Activated CD8-positive, alpha-beta memory T cell treated with anti-CD3 and anti-CD28 coated beads for 4 hours (primary cell): ENCODE results near the gene ZBTB46.
"Not testable (repeated sequence)": the region's sequence is repeated elsewhere in the genome, so short reads cannot be mapped to it uniquely, and the experiment has no call there.

ENCODE experiments used
- DNase-seq, 2 donors: peaks; one replicate each; pipeline ENCODE4 v3.0.0-alpha.2; 2020; ENCODE audit warnings: low read depth in 2 of 2

Gene ZBTB46

DNA sequence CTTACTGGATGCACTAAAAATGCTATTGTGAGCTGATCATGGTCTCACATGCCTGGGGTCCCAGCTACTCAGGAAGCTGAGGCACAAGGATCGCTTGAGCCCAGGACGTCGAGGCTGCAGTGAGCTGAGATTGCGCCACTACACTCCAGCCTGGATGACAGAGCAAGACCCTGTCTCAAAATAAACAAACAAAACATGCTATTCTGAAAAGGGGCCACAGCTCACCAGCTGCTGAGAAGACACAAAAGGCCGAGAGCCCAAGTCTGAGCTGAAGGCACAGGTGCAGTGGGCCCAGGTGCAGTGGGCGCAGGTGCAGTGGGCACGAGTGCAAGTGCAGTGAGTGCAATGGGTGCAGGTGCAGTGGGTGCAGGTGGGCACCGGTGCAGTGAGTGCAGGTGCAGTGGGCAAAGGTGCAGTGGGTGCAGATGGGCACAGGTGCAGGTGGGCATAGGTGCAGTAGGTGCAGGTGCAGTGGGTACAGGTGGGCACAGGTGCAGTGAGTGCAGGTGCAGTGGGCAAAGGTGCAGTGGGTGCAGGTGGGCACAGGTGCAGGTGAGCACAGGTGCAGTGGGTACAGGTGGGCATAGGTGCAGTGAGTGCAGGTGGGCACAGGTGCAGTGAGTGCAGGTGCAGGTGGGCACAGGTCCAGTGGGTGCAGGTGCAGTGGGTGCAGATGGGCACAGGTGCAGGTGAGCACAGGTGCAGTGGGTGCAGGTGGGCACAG is 16.0 kb downstream of the ZBTB46 start:
- no peak for DNase-seq

DNA sequence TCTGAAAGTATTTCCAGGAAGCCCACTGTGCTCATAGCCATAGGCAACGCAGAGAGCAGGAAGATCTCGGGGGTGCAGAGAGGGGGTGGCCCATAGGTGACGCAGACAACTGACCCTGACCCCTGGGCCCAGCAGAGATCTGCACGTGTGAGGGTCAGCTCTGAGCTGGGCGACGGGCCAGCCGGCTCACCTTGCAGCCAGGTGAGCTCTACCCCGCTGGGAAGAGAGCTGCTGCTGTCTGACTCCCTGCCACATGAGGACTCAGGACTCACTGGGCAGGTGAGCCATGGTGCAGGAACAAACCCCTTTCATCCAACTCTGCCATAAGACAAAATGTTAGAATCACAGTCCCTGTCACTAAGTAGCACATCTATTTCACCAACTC is 19.6 kb downstream of the ZBTB46 start:
- no peak for DNase-seq

DNA sequence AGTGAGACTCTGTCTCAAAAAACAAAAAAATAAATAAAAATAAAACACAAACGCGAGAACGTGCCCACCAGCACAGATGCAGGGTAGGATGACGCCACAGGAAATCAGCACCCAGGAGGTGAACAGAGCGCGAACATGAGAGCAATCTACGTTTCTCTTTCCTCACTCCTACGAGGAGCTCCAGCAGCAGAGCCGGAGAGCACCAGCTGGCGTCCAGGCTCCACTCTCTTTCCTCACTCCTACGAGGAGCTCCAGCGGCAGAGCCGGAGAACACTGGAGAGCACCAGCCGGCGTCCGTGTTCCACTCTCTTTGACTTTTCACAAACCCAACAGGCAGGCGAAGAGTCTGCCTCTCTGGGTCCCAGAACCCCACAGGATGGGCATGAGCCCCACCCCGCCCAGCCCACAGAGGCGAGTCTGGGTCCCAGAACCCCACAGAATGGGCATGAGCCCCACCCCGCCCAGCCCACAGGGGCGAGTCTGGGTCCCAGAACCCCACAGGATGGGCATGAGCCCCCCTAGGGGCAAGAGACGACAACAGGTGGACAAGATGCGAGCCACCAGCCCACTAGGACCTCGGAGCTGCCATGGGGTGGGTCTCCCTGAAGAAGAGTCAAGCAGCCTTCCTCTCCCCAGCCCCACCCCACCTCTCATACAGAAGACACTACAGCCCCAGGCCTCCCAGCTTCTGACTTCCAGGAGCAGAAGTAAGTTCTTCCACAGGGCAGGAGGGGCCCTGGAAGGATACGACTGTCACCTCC is 20.2 kb downstream of the ZBTB46 start:
- no peak for DNase-seq

DNA sequence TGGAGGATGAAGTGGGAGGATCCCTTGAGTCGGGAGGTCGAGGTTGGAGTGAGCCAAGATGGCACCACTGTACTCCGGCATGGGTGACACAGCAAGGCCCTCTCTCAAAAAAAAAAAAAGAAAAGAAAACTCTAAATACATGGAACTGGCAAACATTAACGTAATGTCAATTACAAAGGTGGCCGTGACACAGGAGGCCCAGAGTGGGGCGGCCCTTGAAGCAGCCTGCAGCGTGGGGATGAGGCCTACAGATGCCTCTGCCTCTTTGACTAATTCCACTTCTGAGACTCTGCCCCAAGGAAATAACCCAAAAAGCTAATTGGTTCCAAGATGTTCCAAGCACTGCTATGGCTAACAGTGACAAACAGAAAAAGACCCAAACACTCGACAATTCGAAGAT is 21.2 kb downstream of the ZBTB46 start:
- DNase-seq = no peak

DNA sequence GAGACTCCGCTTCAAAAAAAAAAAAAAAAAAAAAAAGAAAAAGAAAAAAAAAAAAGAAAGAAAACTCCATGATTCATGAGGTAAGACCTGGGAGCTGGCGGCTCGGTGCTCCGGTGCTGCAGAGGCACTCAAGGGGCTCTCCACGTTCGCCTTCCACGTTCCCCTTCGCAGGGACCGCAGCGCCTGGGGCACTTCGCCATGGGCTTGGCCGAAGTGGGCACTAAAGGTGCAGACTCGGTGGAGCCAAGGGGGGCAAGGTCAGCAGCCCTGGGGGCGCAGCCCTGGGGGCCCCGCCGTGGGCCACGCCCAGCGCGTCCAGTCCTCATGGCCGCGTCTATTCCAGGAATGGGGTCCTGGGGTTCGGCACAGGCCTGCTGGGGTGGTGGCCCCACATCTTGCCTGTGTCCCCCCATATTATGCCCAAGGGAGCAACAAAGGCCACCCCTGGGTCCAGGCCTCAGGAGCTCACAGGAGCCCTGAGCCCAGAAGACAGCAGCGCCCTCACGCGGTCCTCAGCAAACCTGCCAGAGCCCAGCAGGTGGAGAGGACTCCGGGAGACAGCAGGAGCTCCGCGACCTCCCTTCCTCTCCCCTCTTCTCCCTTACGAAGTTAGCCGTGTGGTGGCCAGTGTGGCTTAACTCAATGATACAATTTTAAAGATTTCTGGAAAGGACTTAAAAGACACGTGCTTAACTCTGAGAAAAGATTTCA is 21.9 kb downstream of the ZBTB46 start:
- DNase-seq = no peak

DNA sequence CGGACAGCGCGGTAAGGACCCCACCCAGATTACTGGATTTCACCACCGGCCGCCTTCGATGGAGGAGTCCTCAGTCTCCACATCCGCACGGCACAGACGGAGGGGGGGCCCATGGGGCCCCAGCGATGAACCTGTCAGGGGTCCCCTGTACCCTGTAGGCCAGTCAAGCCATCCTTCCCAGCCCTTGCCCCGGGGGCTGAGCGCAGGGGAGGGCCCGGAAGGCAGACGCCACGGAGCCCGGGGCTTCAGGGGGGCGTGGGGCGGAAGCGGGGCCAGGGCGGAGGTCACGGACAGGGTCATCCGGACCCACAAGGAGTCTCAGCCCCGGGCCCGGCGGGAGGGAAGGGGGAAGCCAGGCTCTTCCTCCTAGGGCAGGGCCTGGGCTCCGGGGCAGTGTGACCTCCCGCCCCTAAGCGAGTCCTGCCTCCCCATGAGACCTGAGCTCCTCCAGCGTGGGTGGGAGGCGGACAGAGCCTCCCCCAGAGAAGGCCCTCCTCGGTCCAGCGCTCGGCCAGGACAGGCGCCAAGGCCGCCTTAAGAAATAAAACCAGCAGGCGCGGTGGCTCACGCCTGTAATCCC is 22.8 kb downstream of the ZBTB46 start:
- no peak for DNase-seq

DNA sequence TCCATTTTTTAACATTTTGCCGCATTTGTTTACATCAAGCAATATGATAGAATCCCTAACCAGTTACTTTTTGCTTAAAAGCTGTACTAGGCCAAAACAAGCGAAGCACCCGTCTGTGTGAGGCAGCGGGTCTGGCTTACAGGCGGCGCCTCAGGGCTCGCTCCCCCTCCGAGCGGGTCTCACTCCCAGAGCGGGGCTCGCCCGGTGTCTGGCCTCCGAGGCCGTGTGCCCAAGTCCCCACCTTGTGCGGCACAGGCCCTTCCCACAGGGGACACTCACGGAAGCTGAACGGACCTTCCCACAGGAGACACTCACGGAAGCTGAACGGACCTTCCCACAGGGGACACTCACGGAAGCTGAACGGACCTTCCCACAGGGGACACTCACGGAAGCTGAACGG is 23.4 kb downstream of the ZBTB46 start:
- no peak for DNase-seq

DNA sequence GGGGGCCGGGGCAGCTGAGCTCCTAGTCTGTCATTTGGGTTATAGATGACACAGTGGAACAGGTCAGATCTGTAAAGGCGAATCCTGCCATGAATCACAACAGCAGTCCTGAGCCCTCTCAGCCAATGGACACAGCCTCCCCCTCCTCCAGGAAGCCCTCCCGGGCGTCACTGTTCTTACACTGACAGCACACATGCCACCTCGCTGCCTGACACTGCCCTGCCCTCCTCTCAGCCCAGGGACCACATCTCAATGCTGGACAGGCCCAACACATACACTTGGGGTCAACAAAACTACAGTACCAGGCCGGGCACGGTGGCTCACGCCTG is 26.8 kb downstream of the ZBTB46 start:
- DNase-seq = no peak

DNA sequence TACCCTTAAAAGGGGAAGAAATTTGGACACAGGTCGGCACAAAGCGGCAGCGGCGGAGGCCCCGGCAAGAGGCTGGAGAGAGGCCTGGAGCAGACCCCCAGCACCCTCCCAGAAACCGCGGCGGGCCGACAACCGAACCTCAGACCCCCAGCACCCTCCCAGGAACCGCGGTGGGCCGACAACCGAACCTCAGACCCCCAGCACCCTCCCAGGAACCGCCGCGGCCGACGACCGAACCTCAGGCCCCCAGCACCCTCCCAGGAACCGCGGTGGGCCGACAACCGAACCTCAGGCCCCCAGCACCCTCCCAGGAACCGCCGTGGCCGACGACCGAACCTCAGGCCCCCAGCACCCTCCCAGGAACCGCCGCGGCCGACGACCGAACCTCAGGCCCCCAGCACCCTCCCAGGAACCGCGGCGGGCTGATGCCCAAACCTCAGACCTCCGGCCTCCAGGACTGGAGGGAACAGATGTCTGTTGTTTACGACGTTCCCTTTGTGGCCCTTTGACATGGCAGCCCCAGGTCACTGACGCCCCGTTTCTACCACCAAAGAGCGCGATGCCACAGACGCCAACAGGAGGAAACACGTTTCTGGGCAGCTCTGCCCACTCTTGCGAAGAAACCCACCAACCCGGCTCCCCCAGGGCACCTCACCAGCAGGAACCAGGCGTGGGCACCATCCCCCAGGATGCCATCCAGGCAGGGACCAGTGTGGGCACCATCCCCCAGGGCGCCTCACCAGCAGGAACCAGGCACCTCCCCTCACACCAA is 28.4 kb downstream of the ZBTB46 start:
- no peak for DNase-seq

DNA sequence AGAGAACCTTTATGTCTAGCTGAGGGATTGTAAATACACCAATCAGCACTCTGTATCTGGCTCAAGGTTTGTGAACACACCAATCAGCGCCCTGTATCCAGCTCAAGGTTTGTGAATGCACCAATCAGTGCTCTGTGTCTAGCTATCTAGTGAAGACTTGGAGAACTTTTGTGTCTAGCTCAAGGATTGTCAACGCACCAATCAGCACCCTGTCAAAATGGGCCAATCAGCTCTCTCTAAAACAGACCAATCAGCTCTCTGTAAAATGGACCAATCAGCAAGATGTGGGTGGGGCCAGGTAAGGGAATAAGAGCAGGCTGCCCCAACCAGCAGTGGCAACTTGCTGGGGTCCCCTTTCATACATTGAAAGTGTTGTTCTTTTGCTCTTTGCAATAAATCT is 29.9 kb downstream of the ZBTB46 start:
- not testable (repeated sequence) for DNase-seq

DNA sequence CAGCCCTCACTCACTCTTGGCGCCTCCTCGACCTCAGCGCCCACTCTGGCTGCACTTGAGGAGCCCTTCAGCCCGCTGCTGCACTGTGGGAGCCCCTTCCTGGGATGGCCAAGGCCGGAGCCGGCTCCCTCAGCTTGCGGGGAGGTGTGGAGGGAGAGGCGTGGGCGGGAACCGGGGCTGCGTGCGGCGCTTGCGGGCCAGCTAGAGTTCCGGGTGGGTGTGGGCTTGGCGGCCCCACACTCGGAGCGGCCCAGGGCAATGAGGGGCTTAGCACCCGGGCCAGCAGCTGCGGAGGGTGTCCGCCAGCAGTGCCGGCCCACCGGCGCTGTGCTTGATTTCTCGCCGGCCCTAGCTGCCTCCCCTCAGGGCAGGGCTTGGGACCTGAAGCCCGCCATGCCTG is 30.7 kb downstream of the ZBTB46 start:
- DNase-seq = not testable (repeated sequence)

DNA sequence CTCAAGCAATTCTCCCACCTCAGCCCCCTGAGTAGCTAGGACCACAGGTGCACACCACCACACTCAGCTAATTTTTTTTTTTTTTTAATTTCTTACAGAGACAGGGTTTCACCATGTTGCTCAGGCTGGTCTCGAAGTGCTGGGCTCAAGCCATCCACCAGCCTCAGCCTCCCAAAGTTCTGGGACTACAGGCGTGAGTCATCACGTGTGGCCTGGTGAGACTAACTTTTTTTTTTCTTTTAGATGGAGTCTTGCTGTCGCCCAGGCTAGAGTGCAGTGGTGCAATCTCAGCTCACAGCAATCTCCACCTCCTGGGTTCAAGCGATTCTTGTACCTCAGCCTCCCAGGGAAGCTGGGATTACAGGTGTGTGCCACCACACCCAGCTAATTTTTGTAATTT is 31.9 kb downstream of the ZBTB46 start:
- not testable (repeated sequence) for DNase-seq

DNA sequence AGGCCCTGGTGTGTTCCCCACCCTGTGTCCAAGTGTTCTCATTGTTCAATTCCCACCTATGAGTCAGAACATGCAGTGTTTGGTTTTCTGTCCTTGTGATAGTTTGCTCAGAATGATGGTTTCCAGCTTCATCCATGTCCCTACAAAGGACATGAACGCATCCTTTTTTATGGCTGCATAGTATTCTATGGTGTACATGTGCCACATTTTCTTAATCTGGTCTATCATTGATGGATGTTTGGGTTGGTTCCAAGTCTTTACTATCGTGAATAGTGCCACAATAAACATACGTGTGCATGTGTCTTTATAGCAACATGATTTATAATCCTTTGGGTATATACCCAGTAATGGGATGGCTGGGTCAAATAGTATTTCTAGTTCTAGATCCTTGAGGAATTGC is 33.9 kb downstream of the ZBTB46 start:
- not testable (repeated sequence) for DNase-seq

DNA sequence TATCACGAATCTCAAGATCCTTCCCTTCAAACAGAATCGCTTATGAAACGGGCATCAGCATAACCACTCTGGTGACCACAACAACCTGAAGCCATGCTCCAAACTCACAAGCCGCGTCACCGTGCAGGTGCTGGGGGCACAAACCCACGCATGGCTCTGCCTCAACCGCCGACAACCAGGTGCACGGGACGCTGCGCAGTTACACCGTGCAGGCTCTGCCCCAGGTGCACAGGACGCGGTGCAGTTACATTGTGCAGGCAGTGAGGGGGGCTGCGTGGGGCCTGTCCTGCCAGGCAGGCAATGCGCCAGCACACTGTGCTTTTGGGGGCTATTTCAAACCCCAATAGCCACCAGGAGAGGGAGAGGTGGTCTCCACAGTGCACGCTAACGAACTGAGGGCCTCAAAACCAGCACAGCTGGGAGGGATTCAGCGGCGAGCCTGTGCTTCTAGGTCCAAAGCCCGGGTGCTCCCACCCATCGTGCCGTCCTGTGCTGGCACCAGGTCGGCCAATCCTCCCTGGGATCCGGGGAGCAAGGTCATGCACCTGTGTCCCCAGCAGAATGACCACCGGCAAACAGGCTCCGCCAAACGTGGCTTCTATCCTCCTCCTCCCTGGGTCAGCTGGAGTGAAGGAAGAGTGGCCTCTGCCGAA is 35.8 kb downstream of the ZBTB46 start:
- no peak for DNase-seq

DNA sequence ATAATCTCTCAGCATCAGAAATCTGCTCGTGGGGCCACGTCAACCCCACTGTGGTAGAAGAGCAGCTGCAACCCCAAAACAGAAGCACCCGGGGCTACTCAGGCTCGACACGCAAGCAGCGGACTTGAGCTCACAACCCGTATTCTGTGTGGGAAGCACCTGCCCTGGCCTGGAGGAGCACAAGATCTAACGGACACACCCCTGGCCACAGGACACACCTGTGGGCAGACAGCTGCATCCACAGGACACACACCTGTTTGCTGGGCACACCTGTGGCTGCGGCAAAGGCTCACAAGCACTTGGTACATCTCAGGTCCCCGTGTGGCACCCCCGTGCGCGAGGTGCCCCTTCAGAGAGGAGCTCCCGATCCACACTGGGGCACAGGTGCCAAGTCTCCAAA is 36.5 kb downstream of the ZBTB46 start:
- DNase-seq = no peak

DNA sequence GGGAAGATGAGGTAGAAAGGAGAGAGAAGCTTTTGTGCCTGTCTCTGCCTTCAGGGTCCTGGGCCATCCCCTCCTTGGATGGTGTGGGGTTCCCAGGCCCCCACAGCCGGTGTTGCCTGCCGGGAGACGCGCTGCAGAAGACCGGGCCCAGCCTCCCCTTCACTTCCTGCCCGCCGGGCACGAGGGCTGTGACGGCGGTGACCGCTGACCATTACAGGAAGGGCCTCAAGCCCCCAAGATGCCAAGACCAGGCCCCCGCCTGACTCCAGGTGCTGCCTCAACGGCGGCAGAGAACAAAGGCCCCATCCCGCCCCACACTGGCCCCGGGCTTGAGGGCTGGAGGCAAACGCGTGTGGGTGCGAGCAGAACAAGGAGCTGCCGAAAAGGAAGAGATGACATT is 38.2 kb downstream of the ZBTB46 start:
- no peak for DNase-seq

DNA sequence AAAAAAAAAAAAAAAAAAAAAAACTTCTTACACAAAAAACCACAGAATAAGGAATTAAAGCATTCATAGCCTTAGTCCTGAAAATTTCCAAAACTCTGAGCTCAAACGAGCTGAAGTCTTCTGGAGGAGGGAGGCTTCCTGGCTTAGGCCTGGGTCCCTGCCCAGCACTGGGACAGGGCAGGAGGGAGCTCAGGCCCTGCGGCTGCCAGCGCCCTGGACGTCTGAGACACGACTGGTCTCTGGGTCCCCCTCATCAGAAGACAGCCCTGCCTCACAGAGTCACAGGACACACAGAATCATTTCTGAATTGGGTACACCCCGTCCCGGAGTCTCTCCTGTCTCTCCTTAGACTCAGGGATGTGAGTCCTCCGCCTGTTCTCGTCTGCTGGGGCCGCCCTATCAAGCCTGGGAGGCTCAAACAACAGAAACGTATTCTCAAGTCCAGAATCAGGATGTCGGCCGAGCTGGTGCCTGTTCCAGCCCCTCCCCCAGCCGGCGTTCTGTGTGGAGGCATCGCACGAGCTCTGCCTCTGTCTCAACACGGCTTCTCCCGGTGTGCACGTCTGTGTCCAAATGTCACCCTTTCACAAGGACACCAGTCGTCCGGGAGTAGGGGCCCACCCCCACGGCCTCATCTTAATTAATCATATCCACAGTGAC is 39.4 kb downstream of the ZBTB46 start:
- DNase-seq = no peak

DNA sequence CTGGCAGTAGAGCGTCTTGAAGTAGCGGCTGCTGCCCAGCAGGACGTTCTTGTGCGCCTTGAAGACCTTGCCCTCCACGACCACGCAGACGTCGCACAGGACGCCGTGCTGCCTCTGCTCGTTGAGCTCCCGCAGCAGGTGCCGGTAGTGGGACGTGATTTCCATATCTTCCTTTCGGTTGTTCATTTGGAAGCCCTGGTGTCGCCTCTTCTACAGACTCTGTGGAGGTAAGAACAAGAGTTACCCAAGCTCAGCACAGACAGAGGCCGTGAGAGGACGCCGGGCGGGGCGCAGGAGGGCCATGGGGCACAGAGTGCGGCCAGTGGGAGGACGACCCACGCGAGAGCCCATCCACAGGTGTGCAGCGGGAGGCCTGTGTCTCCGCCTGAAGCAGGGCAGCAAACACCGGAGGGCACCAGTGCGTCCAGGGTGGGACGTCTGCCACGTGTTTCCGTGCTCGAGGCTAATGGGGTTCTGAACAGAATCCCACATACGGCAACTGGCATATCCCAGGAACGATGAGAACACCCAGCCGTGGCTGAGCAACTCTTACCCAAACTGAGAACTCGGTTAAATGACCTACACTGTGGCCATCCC is 40.4 kb downstream of the ZBTB46 start:
- no peak for DNase-seq

DNA sequence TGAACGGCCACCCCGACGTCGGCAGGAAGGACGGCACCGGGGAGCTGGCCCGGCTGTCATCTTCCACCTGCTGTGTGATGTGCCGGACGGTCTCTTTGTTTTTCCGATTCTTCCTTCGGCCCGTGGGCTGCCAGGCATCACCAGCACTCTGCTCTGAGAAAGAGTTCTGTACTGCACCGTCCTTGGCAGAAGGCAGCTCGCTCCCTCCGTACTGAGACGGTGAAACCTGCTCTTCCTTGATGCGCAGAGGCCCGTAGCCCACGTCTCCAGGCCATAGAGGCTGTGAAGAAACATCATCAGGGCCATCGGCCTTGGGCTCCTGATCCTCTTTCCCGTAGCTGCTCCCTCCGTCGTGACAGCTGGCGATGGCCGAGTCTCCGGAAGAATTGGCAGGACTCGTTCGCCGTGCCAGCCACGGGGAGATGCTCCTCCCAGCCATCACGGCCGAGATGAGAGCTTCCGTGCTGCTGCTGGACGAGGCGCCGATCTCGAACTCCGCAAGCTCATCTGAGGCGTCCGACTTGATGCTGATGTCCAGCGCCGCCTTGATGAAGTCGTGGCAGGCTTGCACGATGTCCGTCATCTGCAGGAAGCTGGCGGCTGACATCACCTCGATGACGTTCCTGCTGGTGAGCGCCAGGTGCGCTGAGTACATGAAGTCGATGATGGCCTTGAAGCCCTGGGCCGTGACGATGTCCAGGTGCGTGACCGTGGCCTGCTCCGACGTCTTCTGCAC is 41.1 kb downstream of the ZBTB46 start:
- DNase-seq = no peak

DNA sequence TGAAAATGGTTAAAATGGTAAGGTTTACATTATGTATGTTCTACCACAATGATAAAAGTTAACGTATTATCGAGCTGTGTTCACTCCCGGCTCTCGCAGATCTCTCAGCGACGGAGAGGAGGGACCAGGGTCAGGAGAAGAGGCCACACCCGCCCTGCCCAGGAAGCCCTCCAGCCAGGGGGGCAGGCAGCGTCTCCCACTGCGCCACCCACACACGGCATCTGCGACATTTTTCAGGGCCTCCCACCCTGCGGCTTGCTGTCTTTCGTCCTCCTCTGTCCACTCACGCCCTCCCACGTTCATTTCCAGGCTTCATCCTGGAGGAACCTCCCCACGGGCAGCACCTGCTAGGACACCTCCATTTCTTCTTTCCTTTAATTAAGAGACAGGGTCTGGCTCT is 43.3 kb downstream of the ZBTB46 start:
- DNase-seq = no peak
